Central memory CD8-positive, alpha-beta T cell (primary cell): ENCODE data around the gene NEU3.
"Not testable (repeated sequence)": the region's sequence is repeated elsewhere in the genome, so short reads cannot be mapped to it uniquely, and the experiment has no call there.

Source experiments
- ATAC-seq: fragments of 150-1000 bp; cut with Tn5 transposase; replicated peaks from 2 replicates; pipeline ENCODE4 v1.10.0; 2022; ENCODE audit warnings: mild to moderate bottlenecking, moderate FRiP score, moderate number of reproducible peaks; ENCODE audit not compliant: poor library complexity, severe bottlenecking; ENCODE audit errors: extremely low read depth
- DNase-seq, 2 donors: peaks; one replicate each; pipeline ENCODE4 v3.0.0; 2021; ENCODE audit warnings: low spot score in 2 of 2
- H3K27ac Mint-ChIP-seq: one replicate; pipeline ENCODE4 v1.8.0; 2022; ENCODE audit warnings: low read depth, mild to moderate bottlenecking, moderate library complexity, mixed read lengths
- H3K27me3 Mint-ChIP-seq: one replicate; pipeline ENCODE4 v1.8.0; 2022; ENCODE audit warnings: mixed read lengths
- H3K36me3 Mint-ChIP-seq: one replicate; pipeline ENCODE4 v1.8.0; 2022; ENCODE audit warnings: mild to moderate bottlenecking, moderate library complexity, mixed read lengths; ENCODE audit not compliant: insufficient read depth
- H3K4me1 Mint-ChIP-seq: one replicate; pipeline ENCODE4 v1.8.0; 2022; ENCODE audit warnings: mixed read lengths
- H3K4me3 Mint-ChIP-seq: one replicate; pipeline ENCODE4 v1.8.0; 2022; ENCODE audit warnings: mild to moderate bottlenecking, moderate library complexity, mixed read lengths
- H3K9me3 Mint-ChIP-seq: one replicate; pipeline ENCODE4 v1.8.0; 2022; ENCODE audit warnings: mixed read lengths

NEU3 gene

DNA sequence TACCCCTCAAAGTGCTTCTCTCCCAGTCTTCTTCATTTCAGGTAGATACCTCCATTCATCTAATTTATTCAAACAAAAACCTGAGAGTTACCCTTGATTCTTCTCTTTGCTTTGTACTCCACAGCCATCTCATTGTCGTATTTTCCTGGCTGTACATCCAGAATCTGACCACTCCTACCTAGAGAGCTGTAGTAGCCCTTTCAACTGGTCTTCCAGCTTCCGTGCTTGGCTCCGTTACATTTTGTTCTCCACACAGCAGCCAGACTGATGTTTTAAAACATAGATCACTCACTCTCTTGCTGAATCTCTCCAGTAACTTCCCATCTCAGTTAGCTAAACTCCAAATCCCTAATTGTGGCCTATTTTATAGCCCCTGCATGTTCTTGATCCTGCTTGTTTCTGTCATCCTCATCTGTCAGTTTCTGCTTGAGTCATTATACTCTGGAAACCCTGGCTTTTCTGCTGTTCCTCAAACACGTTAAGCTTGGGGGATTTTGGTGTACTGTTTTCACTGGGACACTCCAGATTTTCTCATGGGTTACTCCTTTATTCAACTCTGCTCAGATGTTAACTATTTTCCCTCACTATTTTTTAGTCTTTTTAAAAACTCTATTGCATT, 32.2 kb upstream of the NEU3 start:
- ATAC-seq: no peak
- Mint-ChIP-seq H3K9me3 (no peaks in the 10 kb centered on the region), H3K4me1 (peaks cover 81% of the 10 kb centered on the region), H3K36me3 (peaks cover 18% of the 10 kb centered on the region), H3K4me3 (no peak overlapping the region), H3K27ac (peak overlapping the region; percentile 71), H3K27me3 (no peaks in the 10 kb centered on the region)
- DNase-seq: no peak

DNA sequence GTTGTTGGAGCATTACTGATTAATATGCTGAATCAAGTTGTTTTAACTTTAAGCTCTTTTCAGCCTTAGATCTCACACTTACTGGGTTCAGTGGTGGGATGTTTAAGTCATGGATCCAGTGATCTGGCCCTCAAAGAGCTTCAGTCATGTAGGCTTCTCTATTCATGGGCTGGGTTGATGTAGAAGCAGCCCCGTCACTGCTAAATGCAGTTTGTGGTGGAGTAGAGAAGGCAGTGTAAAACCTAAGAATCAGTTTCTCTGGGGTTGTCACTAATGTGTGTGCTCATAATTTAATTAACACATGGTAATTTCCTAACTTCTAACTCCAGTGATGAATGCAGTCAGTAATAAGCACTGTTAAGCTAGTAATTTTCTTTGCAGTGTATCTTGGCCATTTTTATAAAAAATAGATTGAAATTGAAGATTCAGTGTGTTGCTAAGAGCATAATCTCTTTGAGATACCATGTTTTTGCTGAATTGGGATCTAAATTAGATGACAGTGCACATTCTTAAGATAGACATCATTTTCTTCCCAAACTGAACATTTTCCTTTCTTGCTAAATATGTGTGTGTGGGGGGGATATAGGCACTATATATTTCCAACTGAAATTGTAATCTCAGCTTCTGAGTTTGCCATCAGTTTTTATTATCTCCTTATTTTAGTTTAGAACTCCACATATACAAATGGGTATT, 30.6 kb upstream of the NEU3 start:
- Mint-ChIP-seq H3K9me3 (no peaks in the 10 kb centered on the region), H3K4me1 (peaks cover 84% of the 10 kb centered on the region), H3K36me3 (peaks cover 20% of the 10 kb centered on the region), H3K4me3 (no peak overlapping the region), H3K27ac (no peak overlapping the region), H3K27me3 (no peaks in the 10 kb centered on the region)
- ATAC-seq (no peak), DNase-seq (no peak)

DNA sequence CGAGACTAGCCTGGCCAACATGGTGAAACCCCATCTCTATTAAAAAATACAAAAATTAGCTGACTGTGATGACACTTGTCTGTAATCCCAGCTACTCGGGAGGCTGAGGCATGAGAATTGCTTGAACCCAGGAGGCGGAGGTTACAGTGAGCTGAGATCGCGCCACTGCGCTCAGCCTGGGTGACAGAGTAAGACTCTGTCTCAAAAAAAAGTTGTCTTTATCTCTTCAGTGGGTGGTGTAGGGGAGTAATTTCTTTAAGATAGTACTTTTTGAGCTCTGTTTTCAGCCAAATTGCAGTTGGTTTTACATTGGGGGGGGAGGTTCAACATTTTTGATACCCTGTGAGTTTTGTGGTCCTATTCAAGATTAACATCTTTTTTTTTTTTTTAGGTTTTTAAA, 28.6 kb upstream of the NEU3 start:
- not testable (repeated sequence) for DNase-seq

DNA sequence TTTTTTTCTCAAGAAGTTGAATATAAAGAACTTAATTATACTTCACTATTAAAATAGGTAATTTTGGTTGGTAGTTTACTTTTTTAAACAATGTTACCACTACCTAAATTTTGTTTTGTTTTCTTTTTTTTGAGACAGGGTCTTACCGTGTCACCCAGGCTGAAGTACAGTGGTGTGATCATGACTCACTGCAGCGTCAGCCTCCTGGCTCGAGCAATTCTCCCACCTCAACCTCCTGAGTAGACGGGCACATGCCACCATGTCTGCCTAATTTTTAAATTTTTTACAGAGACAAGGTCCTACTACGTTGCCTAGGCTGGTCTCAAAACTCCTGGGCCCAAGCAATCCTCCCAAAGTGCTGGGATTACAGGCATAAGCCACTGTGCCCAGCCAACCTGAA, 22.1 kb upstream of the NEU3 start:
- H3K9me3 Mint-ChIP-seq: no peaks in the 10 kb centered on the region
- no peak overlapping the region for H3K27ac Mint-ChIP-seq
- H3K27me3 Mint-ChIP-seq: no peaks in the 10 kb centered on the region
- peaks cover 27% of the 10 kb centered on the region for H3K4me1 Mint-ChIP-seq
- ATAC-seq: no peak
- DNase-seq: no peak
- H3K36me3 Mint-ChIP-seq: peaks cover 42% of the 10 kb centered on the region
- H3K4me3 Mint-ChIP-seq: no peak overlapping the region

More for the DNA sequence above, 28.6 kb upstream of the NEU3 start:
- Mint-ChIP-seq H3K4me1 (peaks cover 79% of the 10 kb centered on the region), H3K27ac (peak overlapping the region; percentile 11), H3K36me3 (peaks cover 31% of the 10 kb centered on the region)
- H3K27me3 Mint-ChIP-seq, H3K4me3 Mint-ChIP-seq, H3K9me3 Mint-ChIP-seq, ATAC-seq: not testable (repeated sequence)

DNA sequence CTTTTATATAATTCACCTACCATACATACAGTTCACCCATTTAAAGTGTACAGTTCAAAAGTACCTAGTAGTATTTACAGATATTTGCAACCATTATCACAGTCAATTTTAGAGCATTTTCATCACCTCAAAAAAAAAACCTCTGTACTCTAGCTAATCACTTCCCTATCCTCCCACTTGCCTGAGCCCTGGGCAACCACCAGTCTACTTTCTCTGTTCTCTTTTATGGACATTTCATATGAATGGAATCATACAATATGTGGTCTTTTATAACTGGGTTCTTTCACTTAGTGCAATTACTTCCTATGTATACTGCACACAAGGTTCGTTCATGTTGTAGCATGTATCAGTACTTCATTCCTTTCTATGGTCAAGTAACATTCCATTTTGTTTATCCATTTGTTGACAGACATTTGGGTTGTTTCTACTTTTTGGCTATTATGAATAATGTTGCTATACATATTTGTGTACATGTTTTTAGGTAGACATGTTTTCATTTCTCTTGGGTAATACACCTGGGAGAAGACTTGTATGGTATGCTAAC, 17.8 kb upstream of the NEU3 start:
- Mint-ChIP-seq H3K9me3 (no peaks in the 10 kb centered on the region), H3K27ac (no peak overlapping the region), H3K4me3 (no peak overlapping the region), H3K4me1 (peaks cover 10% of the 10 kb centered on the region), H3K27me3 (no peaks in the 10 kb centered on the region), H3K36me3 (peaks cover 43% of the 10 kb centered on the region)
- DNase-seq: no peak
- no peak for ATAC-seq

DNA sequence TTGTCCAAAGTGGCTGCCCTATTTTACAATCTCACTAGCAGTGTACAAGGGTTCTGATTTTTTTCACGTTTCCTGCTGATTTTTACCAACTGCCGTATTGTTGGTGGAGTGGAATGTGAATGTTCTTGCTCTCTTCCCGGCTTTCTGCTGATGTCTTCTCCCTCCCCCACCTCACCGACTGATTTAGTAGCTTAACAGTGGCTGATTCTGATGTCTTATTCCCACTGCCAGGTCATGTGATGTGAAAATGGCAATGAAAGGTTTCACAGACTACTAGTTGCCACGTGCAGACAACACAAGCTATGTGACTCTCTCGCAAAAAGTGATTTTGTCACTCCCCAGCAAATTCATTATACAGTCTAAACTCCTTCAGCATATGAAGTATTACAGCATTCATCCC, 17.3 kb upstream of the NEU3 start:
- no peaks in the 10 kb centered on the region for H3K9me3 Mint-ChIP-seq
- no peak overlapping the region for H3K27ac Mint-ChIP-seq
- DNase-seq (no peak), ATAC-seq (no peak)
- H3K27me3 Mint-ChIP-seq: no peaks in the 10 kb centered on the region
- peaks cover 10% of the 10 kb centered on the region for H3K4me1 Mint-ChIP-seq
- peaks cover 43% of the 10 kb centered on the region for H3K36me3 Mint-ChIP-seq
- no peak overlapping the region for H3K4me3 Mint-ChIP-seq

DNA sequence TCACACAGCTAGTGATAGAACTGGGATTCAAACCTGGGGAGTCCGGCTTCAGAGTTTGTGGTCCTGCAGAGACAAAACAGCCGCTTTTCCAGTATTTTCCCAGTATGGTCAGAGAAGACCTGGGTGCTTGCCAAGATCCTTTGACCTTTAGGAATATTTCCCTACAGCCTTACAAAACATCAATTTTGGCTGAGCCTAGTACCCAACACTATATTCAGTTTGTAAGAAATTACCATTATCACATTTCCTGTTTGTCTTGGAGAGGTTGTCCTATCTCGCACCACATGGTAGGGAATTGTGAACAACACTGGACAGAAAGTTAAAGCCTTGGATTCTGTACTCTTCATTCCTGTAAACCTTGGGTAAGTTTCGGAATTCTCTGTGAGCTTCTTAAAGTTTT, 10.7 kb upstream of the NEU3 start:
- Mint-ChIP-seq H3K27me3 (no peaks in the 10 kb centered on the region), H3K9me3 (no peaks in the 10 kb centered on the region), H3K4me1 (peaks cover 10% of the 10 kb centered on the region), H3K36me3 (peaks cover 37% of the 10 kb centered on the region), H3K4me3 (no peak overlapping the region), H3K27ac (no peak overlapping the region)
- DNase-seq (no peak), ATAC-seq (no peak)

DNA sequence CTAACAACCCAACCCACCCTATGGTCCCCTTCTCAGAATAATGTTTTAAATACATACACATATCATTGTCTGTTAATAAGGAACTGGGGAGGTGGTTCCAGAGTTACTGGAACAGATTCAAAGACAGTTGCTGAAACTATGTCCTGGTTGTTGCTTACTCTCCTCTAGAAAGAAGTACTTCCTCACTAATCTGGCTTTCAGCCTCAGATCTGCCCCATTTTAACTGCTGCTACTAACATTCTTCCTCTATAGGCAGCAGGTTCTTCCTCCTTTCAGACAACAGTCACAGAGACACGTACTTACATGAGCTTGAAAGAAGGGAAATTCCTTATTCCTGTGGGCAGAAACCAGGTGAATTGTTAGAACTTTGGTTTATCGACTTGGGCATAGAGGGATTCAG, 8.1 kb upstream of the NEU3 start:
- Mint-ChIP-seq H3K9me3 (no peaks in the 10 kb centered on the region), H3K27me3 (no peaks in the 10 kb centered on the region), H3K36me3 (peaks cover 21% of the 10 kb centered on the region), H3K4me1 (no peaks in the 10 kb centered on the region), H3K27ac (no peak overlapping the region), H3K4me3 (no peak overlapping the region)
- DNase-seq: no peak
- no peak for ATAC-seq

DNA sequence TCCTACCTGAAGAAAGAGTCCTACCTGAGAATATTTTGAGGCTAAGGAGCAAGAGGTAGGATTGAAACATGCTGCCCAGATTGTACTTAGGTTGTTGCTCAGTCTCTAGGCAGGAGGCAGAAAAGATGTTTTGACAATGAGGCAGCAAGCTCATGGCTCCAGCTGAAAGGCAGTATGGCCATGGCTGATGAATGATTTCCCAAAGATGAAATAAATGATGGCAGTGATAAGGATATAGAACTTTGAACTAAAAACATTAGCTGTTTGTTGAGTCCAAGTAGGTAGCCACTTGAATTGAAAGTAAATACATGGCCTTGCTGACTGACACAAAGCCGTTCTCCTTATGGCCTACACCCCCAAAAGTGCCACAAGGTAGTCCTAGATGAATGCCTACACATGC, 6.8 kb upstream of the NEU3 start:
- Mint-ChIP-seq H3K36me3 (peaks cover 14% of the 10 kb centered on the region), H3K4me3 (no peak overlapping the region), H3K4me1 (no peaks in the 10 kb centered on the region), H3K27me3 (no peaks in the 10 kb centered on the region), H3K27ac (peak overlapping the region; percentile 22), H3K9me3 (no peaks in the 10 kb centered on the region)
- DNase-seq (no peak), ATAC-seq (no peak)

DNA sequence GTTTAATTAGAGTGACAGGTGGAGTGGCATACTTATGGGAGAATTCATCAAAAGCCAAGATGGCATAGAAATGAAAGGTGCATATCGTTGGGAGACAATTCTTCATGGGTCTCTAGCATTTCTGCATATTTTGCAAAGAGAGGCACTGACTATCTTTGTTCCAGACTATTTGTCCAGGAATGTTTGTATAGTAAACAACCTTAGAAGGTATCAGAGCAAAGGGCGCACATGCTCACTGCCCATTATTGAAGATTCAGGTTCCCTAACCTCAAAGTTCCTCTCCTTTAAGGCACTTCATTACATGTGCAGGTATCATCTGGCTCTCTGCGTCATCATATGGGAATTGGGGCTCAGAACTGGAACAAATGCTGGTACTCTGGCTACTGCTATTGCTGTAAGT, 4.7 kb upstream of the NEU3 start:
- Mint-ChIP-seq H3K4me1 (no peaks in the 10 kb centered on the region), H3K9me3 (no peaks in the 10 kb centered on the region), H3K27ac (no peak overlapping the region), H3K4me3 (no peak overlapping the region), H3K36me3 (peaks cover 11% of the 10 kb centered on the region), H3K27me3 (no peaks in the 10 kb centered on the region)
- DNase-seq: no peak
- no peak for ATAC-seq

DNA sequence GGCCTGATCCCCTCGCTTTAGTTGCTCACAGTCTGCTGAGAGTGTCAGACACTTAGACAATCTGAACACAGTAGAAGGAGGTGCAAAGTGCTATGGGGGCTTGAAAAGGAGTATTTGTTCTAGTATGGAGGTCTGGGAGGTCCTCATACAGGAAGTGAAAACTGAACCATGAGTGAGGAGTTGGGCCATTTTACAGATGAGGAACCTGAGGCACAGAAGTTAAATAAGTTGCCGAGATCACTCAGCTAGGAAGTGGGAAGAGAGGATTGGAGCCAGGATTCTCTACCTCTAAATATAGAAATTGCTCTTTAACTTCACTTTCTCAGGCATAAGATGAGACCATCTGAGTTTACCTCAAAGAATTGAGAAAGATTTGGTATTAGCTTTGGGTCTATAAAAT, 4.0 kb upstream of the NEU3 start:
- DNase-seq (no peak), ATAC-seq (no peak)
- Mint-ChIP-seq H3K4me3 (no peak overlapping the region), H3K27me3 (no peaks in the 10 kb centered on the region), H3K9me3 (no peaks in the 10 kb centered on the region), H3K4me1 (peaks cover 6% of the 10 kb centered on the region), H3K36me3 (peaks cover 8% of the 10 kb centered on the region), H3K27ac (no peak overlapping the region)

DNA sequence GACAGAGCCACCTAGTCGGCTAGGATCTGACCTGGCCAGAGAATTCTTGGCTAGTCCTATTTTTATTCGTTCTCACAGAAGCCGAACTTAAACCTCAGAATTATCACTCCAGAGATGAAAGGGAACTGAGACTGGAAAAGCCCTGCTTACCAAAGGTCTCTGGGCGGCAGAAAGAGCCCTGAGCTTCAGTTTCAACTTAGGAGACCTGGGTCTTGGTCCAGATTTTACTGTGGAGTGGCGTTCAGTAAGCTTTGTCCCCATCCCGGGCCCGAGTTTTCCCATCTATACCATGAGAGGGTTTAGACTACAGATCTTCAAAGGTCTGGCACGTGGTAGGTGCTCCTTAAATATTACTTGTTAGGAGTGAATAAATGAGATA, 516 bp downstream of the NEU3 start:
- Mint-ChIP-seq H3K4me3 (peak overlapping the region; percentile 91), H3K4me1 (peaks cover 26% of the 10 kb centered on the region), H3K36me3 (peaks cover 5% of the 10 kb centered on the region), H3K27me3 (no peaks in the 10 kb centered on the region), H3K27ac (peak overlapping the region; percentile 73), H3K9me3 (no peaks in the 10 kb centered on the region)
- DNase-seq (no peak), ATAC-seq (no peak)

DNA sequence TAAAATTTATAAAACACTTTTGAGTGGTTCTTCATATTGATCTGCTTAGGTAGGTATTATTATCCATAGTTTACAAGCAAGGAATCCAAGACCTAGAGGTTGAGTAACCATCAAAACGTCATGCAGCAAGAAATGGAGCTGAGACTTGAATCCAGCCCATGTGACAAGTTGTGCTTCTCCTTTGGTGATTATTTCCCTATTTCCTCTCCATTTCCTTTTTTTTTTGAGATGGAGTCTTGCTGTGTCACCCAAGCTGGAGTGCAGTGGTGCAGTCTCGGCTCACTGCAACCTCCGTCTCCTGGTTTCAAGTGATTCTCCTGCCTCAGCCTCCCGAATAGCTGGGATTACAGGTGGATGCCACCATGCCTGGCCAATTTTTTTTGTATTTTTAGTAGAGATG, 1.4 kb downstream of the NEU3 start:
- Mint-ChIP-seq H3K27ac (peak overlapping the region; percentile 73), H3K4me1 (peaks cover 26% of the 10 kb centered on the region), H3K4me3 (peak overlapping the region; percentile 1)
- H3K36me3 Mint-ChIP-seq, ATAC-seq, H3K27me3 Mint-ChIP-seq, DNase-seq, H3K9me3 Mint-ChIP-seq: not testable (repeated sequence)
